Activated CD4-positive, alpha-beta T cell treated with anti-CD3 and anti-CD28 coated beads, Interleukin-2, amount 10 ng/mL, durations not matched to agents 7 days and 5 days (primary cell): ENCODE data around the gene AOPEP. TPM values are rescaled to one million over a fixed set of nuclear protein-coding genes. Genes with fewer than 3 reads are reported as not detected.

ENCODE experiments used
- CTCF ChIA-PET: fragments of 350-600 bp; sonication (Branson Sonifier 250); formaldehyde crosslinking; loops from one replicate; lab custom pipeline; 2021; ENCODE audit warnings: antibody characterized with exemption; lab: Charles Lee
- POLR2A ChIA-PET: fragments of 350-600 bp; sonication (Branson Sonifier 250); formaldehyde crosslinking; loops from one replicate; lab custom pipeline; 2021; ENCODE audit warnings: antibody characterized with exemption; lab: Charles Lee
- DNase-seq: peaks from one replicate; pipeline ENCODE4 v3.0.0-alpha.2; 2020
- H3K27ac Mint-ChIP-seq: one replicate; pipeline ENCODE4 v1.8.0; 2021; ENCODE audit warnings: mild to moderate bottlenecking, moderate library complexity, mixed read lengths
- H3K27me3 Mint-ChIP-seq: one replicate; pipeline ENCODE4 v1.8.0; 2021; ENCODE audit warnings: mixed read lengths
- H3K36me3 Mint-ChIP-seq: one replicate; pipeline ENCODE4 v1.8.0; 2021; ENCODE audit warnings: low read depth, mixed read lengths
- H3K4me1 Mint-ChIP-seq: one replicate; pipeline ENCODE4 v1.8.0; 2021; ENCODE audit warnings: mixed read lengths
- H3K4me3 Mint-ChIP-seq: one replicate; pipeline ENCODE4 v1.8.0; 2021; ENCODE audit warnings: mild to moderate bottlenecking, moderate library complexity, mixed read lengths
- H3K9me3 Mint-ChIP-seq: one replicate; pipeline ENCODE4 v1.8.0; 2021; ENCODE audit warnings: mixed read lengths
- total RNA-seq, 2 experiments: library from RNA; stranded (reverse); gene quantifications; one replicate each; pipeline ENCODE4 v1.2.3, GENCODE V29; 2021

Gene AOPEP
- total RNA-seq, 2 experiments from 2014 or later = 9.7 to 10.7 TPM

DNA sequence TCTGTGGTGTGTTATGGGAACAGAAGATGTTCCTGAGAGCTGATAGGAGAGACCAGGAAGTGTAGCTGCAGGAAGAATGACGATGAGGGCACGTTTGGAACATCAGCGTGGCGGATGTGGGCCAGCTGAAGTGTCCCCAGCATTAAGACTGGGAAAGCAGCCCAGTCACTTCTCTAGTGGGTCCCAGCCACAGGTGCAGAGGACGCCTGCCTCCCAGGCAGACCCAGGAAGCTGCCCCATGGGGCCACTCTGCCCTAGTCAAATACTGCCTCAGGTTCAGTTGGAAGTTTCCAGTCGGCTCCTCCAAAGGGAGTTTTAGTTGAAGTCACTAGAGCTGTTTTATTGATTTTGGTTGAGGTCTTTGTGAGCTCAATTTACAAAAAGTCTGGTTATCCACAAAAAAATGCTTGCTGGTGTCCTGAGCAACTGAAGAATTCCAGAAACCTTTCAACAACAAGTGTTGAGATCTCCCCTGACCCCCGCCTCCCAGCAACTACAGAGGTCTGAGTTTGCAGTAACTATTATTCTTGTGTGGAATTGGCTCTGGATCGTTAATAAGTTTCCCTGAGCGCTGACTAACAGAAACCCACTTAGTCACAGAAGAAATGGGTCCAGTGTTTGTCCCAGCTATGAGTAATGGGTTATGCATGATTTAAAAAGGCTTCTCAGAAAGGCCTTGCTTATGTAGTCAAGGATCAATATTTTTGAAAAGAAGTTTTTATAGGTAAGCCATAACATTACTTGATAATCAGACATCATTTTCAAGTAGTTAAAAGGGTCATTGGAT is 296.9 kb downstream of the AOPEP start:
- H3K4me1 Mint-ChIP-seq = peaks cover 4% of the 10 kb centered on the region
- H3K36me3 Mint-ChIP-seq = no peaks in the 10 kb centered on the region
- CTCF ChIA-PET = interaction anchor here (0.8 to 1.2 kb wide), 2 partner anchors 9 to 25 kb away, joined by 3 read pairs; no protein-coding TSS in a partner anchor
- no peak for DNase-seq
- no peaks in the 10 kb centered on the region for H3K9me3 Mint-ChIP-seq
- no peaks in the 10 kb centered on the region for H3K27me3 Mint-ChIP-seq
- no peak overlapping the region for H3K4me3 Mint-ChIP-seq
- no peak overlapping the region for H3K27ac Mint-ChIP-seq
- POLR2A ChIA-PET = no interaction called here

DNA sequence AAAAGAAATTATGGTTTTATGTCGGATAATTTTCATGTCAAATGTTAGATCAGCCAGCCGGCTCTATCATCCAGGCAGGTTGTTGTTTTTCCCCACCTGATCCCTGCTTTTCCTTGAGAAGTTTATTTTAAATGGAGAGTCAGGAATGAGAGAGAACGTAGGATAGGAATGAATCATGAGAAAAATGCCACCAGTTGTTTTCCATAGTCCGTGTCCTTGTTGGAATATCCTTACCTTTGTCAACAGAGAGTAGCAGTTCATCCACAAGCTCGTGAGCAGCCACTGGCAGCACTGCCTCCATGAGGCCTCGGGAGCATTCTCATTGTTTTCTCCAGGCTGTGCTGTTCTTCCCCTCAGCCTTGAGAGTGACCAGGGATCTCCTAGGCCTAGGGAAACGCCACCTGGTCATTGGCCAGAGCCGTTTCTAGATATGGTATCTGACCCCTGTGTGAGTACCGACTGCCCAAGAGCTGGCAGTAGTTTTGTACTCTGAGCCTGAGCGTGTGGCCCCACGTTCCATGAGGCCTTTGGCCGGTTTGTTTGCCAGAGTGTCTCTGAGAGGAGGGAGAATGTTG is 297.7 kb downstream of the AOPEP start:
- POLR2A ChIA-PET = no interaction called here
- H3K27me3 Mint-ChIP-seq = no peaks in the 10 kb centered on the region
- CTCF ChIA-PET = no interaction called here

DNA sequence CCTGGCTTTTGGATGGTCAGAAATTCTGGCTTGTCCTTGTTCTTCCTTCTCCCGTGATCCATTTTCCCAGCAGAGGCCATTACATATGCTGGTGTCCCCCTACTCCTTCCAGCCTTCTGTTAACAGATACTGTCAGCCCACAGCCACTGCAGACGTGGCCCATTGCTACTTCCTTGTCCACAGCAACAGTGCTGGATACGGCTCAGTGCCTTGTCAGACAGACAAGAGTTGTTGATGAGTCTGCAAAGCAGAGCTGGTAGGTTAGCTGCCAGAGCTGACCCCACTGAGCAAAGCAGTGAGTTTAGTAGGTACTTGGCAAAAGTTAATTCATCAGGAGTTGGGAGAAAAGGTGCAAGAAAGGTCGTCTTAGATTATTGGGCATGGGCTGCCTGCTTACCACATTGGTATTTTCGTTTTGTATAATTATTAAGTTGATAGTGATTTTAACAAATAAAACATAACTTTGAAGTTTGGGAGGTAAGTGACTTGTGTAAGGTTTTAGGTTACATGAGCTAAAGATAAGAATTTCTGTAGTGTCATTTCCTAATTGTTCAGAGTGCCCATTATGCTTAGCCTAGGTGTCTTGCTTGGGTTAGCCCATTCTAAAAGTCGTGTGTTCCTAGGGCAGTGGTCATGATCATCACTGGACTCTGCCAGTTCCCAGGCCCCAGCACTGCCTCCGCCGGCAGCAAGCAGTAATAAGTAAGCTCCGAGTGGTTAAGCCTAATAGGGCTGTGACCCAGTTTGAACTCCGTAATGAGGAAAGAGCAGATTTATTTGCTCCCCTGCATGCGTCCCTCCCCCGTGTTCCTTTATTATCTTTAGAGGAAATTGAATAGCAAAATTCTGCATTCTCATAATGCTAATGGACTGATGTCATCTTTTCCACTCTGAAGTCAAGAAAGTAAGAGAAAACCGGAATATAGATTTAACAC is 299.0 kb downstream of the AOPEP start:
- Mint-ChIP-seq H3K4me3 (no peak overlapping the region), H3K27me3 (no peaks in the 10 kb centered on the region), H3K27ac (no peak overlapping the region), H3K4me1 (no peaks in the 10 kb centered on the region), H3K36me3 (no peaks in the 10 kb centered on the region), H3K9me3 (no peaks in the 10 kb centered on the region)
- POLR2A ChIA-PET = no interaction called here
- no peak for DNase-seq
- CTCF ChIA-PET = no interaction called here

More for the DNA sequence above, 297.7 kb downstream of the AOPEP start:
- no peaks in the 10 kb centered on the region for H3K9me3 Mint-ChIP-seq
- H3K27ac Mint-ChIP-seq = no peak overlapping the region
- no peaks in the 10 kb centered on the region for H3K36me3 Mint-ChIP-seq
- peaks cover under 1% of the 10 kb centered on the region for H3K4me1 Mint-ChIP-seq
- DNase-seq = no peak
- H3K4me3 Mint-ChIP-seq = no peak overlapping the region

- Mint-ChIP-seq H3K27me3 (no peaks in the 10 kb centered on the region), H3K9me3 (no peaks in the 10 kb centered on the region), H3K36me3 (no peaks in the 10 kb centered on the region), H3K27ac (no peak overlapping the region), H3K4me3 (no peak overlapping the region), H3K4me1 (no peaks in the 10 kb centered on the region)
- no peak for DNase-seq
- ChIA-PET CTCF (no interaction called here), POLR2A (no interaction called here)
Measured at GRCh38 chr9:95026148-95026524, 299.6 kb downstream of the AOPEP start.

- Mint-ChIP-seq H3K4me3 (no peak overlapping the region), H3K9me3 (no peaks in the 10 kb centered on the region), H3K27me3 (no peaks in the 10 kb centered on the region), H3K27ac (no peak overlapping the region), H3K36me3 (no peaks in the 10 kb centered on the region), H3K4me1 (peaks cover 3% of the 10 kb centered on the region)
- ChIA-PET POLR2A (no interaction called here), CTCF (no interaction called here)
- no peak for DNase-seq
Measured at GRCh38 chr9:95027914-95028852, 301.7 kb downstream of the AOPEP start.

- POLR2A ChIA-PET = no interaction called here
- peaks cover 3% of the 10 kb centered on the region for H3K4me1 Mint-ChIP-seq
Measured at GRCh38 chr9:95028853-95029219, 302.3 kb downstream of the AOPEP start.

GRCh38 chr9:95029288-95029687 is 302.8 kb downstream of the AOPEP start:
- no peak overlapping the region for H3K4me3 Mint-ChIP-seq
- CTCF ChIA-PET = no interaction called here
- H3K4me1 Mint-ChIP-seq = peaks cover 3% of the 10 kb centered on the region
- no peak for DNase-seq
- H3K9me3 Mint-ChIP-seq = no peaks in the 10 kb centered on the region
- no peak overlapping the region for H3K27ac Mint-ChIP-seq
- POLR2A ChIA-PET = no interaction called here
- no peaks in the 10 kb centered on the region for H3K27me3 Mint-ChIP-seq
- no peaks in the 10 kb centered on the region for H3K36me3 Mint-ChIP-seq

More at GRCh38 chr9:95028853-95029219, 302.3 kb downstream of the AOPEP start:
- Mint-ChIP-seq H3K36me3 (no peaks in the 10 kb centered on the region), H3K4me3 (no peak overlapping the region), H3K27ac (no peak overlapping the region), H3K27me3 (no peaks in the 10 kb centered on the region), H3K9me3 (no peaks in the 10 kb centered on the region)
- CTCF ChIA-PET = no interaction called here
- no peak for DNase-seq

GRCh38 chr9:95029720-95030119 is 303.2 kb downstream of the AOPEP start:
- Mint-ChIP-seq H3K36me3 (no peaks in the 10 kb centered on the region), H3K4me1 (peaks cover 3% of the 10 kb centered on the region), H3K27ac (no peak overlapping the region), H3K27me3 (no peaks in the 10 kb centered on the region), H3K4me3 (no peak overlapping the region), H3K9me3 (no peaks in the 10 kb centered on the region)
- ChIA-PET POLR2A (no interaction called here), CTCF (no interaction called here)
- DNase-seq = no peak

DNA sequence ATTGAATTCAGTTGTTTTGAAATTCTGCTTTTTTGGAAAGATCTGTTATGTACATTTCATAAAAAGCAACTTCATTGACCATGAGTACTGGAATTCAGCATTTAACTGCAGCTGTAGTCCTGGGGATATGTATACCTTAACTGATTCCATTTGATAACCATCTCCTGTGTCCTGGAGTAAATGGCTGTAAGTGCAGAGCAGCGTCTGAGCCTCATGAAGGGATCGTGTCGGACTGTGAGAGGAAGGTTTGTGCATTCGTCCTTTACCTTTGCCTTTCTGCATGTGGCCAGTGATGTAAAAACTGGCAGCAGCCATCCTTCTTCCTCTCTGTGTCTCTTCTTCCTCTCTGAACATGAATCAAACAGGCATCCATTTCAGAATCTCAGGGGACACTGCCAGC is 303.8 kb downstream of the AOPEP start:
- Mint-ChIP-seq H3K27me3 (no peaks in the 10 kb centered on the region), H3K27ac (no peak overlapping the region), H3K4me1 (peaks cover 3% of the 10 kb centered on the region), H3K36me3 (no peaks in the 10 kb centered on the region), H3K4me3 (no peak overlapping the region), H3K9me3 (no peaks in the 10 kb centered on the region)
- ChIA-PET POLR2A (no interaction called here), CTCF (interaction anchor here (0.9 kb wide), 1 partner anchor 97 kb away, joined by 4 read pairs; no protein-coding TSS in a partner anchor)
- DNase-seq = no peak

- ChIA-PET CTCF (interaction anchor here (0.5 to 0.9 kb wide), 2 partner anchors 22 to 96 kb away, joined by 3 to 4 read pairs; no protein-coding TSS in a partner anchor), POLR2A (no interaction called here)
- peaks cover 3% of the 10 kb centered on the region for H3K4me1 Mint-ChIP-seq
- no peak overlapping the region for H3K27ac Mint-ChIP-seq
- no peak for DNase-seq
- H3K9me3 Mint-ChIP-seq = no peaks in the 10 kb centered on the region
- H3K4me3 Mint-ChIP-seq = no peak overlapping the region
- H3K27me3 Mint-ChIP-seq = no peaks in the 10 kb centered on the region
- no peaks in the 10 kb centered on the region for H3K36me3 Mint-ChIP-seq
Measured at GRCh38 chr9:95030920-95031642, 304.6 kb downstream of the AOPEP start.

GRCh38 chr9:95031711-95032461 is 305.4 kb downstream of the AOPEP start:
- Mint-ChIP-seq H3K27ac (no peak overlapping the region), H3K4me3 (no peak overlapping the region), H3K9me3 (no peaks in the 10 kb centered on the region), H3K36me3 (no peaks in the 10 kb centered on the region), H3K27me3 (no peaks in the 10 kb centered on the region), H3K4me1 (peaks cover 3% of the 10 kb centered on the region)
- CTCF ChIA-PET = interaction anchor here (1.1 kb wide), 1 partner anchor 8 kb away, joined by 3 read pairs; no protein-coding TSS in a partner anchor
- no peak for DNase-seq
- POLR2A ChIA-PET = no interaction called here
